ENCODE measurements around the gene DNAJC5. TPM values are rescaled to one million over a fixed set of nuclear protein-coding genes. Genes with fewer than 3 reads are reported as not detected.

DNAJC5 gene
- total and polyA plus RNA-seq, 4 donors = 16.2 to 38.1 (median 25.9) TPM

DNA sequence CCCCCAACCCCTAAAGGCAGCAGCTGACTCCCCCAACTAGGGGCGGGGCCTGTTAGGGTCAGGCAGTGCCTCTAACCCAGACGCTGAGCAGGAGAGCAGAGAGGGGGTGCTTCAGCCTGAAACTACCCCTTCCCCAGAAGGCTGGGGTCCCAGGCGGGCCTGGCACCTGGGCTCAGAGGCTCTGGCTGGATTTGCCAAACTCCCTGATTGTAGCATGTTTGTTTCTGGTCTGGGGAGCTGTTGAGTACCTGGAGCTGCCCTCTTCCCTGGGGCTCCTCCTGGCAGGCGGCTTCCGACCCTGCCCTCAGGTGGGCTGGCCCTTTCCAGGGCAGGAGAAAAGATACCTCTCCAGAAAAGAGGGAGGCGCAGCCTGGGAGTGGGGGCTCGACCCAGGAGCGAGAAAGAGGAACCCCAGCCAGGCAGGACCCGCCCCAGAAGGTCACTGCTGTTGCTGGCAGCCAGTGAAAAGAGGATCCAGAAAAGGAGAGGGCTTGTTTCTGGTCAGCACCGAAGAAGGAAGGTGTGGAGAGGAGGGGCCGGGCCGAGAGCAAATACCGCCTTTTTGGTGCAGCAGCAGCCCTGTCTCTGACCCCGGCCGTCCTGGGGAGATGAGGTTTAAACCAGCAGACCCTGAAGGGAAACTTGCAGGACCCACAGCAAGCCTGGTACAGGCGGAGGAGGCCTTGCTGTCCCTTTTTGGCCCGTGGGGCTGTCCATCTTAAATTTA lies 34.4 kb upstream of the DNAJC5 start:
- H3K9me3 ChIP-seq (ENCODE audit: control insufficient read depth, low read length) = no peaks in the 10 kb centered on the region
- H3K27ac ChIP-seq (ENCODE audit: low read depth in 1 of 2, low read length in 2 of 2) = no peak overlapping the region
- ATAC-seq (ENCODE audit: low FRiP score) (no peak), DNase-seq (peak in 1 of 2 donors; percentile 76)
- peaks cover 0 to 2% of the 10 kb centered on the region in 2 donors for H3K36me3 ChIP-seq (ENCODE audit: control insufficient read depth in 1 of 2, insufficient read depth in 2 of 2, low read length in 1 of 2)
- intact Hi-C loops (cut with DNase I) = loop anchor here (5.0 kb wide), 2 partner anchors 73 to 323 kb away; partner anchors contain the start of gene PTK6 (in 1 of the 2)
- WGBS, 2 donors = 73 to 80% methylated on average over 15 to 17 of the region's 17 CpGs
- H3K4me1 ChIP-seq (ENCODE audit: control insufficient read depth in 1 of 2, insufficient read depth in 2 of 2, low read length in 2 of 2) = no peaks in the 10 kb centered on the region
- H3K4me3 ChIP-seq (ENCODE audit: low read length in 2 of 2) = no peak overlapping the region
- H3K27me3 ChIP-seq (ENCODE audit: control insufficient read depth in 1 of 2, insufficient read depth in 2 of 2, low read length in 1 of 2) = no peaks in the 10 kb centered on the region

DNA sequence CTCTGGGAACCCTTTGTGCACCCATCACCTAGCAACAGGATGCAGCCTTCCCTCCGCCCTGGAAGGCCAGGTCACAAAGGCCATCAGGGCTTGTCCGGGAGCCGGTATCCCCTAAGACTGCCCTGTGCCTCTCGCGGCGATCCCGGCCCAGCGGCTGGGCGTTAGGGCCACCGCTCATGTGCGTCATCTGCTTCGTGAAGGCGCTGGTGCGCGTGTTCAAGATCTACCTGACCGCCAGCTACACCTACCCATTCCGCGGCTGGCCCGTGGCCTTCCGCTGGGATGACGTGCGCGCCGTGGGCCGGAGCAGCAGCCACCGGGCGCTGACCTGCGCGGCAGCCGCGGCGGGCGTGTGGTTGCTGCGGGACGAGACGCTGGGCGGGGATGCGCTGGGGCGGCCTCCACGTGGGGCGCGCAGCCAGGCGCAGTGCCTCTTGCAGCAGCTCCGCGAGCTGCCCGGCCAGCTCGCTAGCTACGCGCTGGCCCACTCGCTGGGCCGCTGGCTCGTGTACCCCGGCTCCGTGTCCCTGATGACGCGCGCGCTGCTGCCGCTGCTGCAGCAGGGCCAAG lies 33.5 kb upstream of the DNAJC5 start, which contains the start of gene ABHD16B:
Gene ABHD16B (plus strand): TSS at position 134 of the 570 bp plus-strand sequence. CDS start 43 bp downstream, at position 177.
- intact Hi-C loops (cut with DNase I) = loop anchor here (5.0 kb wide), 2 partner anchors 74 to 324 kb away; partner anchors contain the start of gene PTK6 (in 1 of the 2)

DNA sequence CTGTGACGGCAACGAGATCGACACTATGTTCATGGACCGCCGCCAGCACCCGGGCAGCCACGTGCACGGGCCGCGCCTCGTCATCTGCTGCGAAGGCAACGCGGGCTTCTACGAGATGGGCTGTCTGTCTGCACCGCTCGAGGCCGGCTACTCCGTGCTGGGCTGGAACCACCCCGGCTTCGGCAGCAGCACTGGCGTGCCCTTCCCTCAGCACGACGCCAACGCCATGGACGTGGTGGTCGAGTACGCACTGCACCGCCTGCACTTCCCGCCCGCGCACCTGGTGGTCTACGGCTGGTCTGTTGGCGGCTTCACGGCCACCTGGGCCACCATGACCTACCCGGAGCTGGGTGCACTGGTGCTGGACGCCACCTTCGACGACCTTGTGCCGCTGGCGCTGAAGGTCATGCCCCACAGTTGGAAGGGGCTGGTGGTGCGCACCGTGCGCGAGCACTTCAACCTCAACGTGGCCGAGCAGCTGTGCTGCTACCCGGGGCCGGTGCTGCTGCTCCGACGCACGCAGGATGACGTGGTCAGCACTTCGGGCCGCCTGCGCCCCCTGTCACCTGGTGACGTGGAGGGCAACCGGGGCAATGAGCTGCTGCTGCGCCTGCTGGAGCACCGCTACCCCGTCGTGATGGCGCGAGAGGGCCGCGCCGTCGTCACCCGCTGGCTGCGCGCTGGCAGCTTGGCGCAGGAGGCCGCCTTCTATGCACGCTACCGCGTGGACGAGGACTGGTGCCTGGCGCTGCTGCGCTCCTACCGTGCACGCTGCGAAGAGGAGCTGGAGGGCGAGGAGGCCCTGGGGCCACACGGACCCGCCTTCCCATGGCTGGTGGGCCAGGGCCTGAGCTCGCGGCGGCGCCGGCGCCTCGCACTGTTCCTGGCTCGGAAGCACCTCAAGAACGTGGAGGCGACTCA lies 32.7 kb upstream of the DNAJC5 start:
- peak in 1 of 2 donors; percentile 77 for DNase-seq
- H3K27ac ChIP-seq (ENCODE audit: low read depth in 1 of 2, low read length in 2 of 2) = no peak overlapping the region
- no peaks in the 10 kb centered on the region for H3K9me3 ChIP-seq (ENCODE audit: control insufficient read depth, low read length)
- H3K27me3 ChIP-seq (ENCODE audit: control insufficient read depth in 1 of 2, insufficient read depth in 2 of 2, low read length in 1 of 2) = no peaks in the 10 kb centered on the region
- H3K4me1 ChIP-seq (ENCODE audit: control insufficient read depth in 1 of 2, insufficient read depth in 2 of 2, low read length in 2 of 2) = no peaks in the 10 kb centered on the region
- no peak overlapping the region for H3K4me3 ChIP-seq (ENCODE audit: low read length in 2 of 2)
- 96% methylated on average over 90 to 95 of the region's 95 CpGs for WGBS, 2 donors
- ATAC-seq (ENCODE audit: low FRiP score) = no peak
- H3K36me3 ChIP-seq (ENCODE audit: control insufficient read depth in 1 of 2, insufficient read depth in 2 of 2, low read length in 1 of 2) = peaks cover 0 to 2% of the 10 kb centered on the region in 2 donors
- intact Hi-C loops (cut with DNase I) = loop anchor here (5.0 kb wide), 2 partner anchors 75 to 325 kb away; partner anchors contain the start of gene PTK6 (in 1 of the 2)

More for the DNA sequence above, 33.5 kb upstream of the DNAJC5 start, which contains the start of gene ABHD16B:
- H3K4me3 ChIP-seq (ENCODE audit: low read length in 2 of 2) = no peak within 1 kb of the TSS
- no peaks in the 10 kb centered on the region for H3K9me3 ChIP-seq (ENCODE audit: control insufficient read depth, low read length)
- ATAC-seq (ENCODE audit: low FRiP score) (no peak), DNase-seq (peak in 1 of 2 donors; percentile 76)
- WGBS, 2 donors = 96 to 97% methylated on average over 59 of the region's 59 CpGs
- no peak within 1 kb of the TSS for H3K27ac ChIP-seq (ENCODE audit: low read depth in 1 of 2, low read length in 2 of 2)
- no peaks in the 10 kb centered on the region for H3K27me3 ChIP-seq (ENCODE audit: control insufficient read depth in 1 of 2, insufficient read depth in 2 of 2, low read length in 1 of 2)
- H3K4me1 ChIP-seq (ENCODE audit: control insufficient read depth in 1 of 2, insufficient read depth in 2 of 2, low read length in 2 of 2) = no peaks in the 10 kb centered on the region
- H3K36me3 ChIP-seq (ENCODE audit: control insufficient read depth in 1 of 2, insufficient read depth in 2 of 2, low read length in 1 of 2) = peaks cover 0 to 2% of the 10 kb centered on the region in 2 donors

DNA sequence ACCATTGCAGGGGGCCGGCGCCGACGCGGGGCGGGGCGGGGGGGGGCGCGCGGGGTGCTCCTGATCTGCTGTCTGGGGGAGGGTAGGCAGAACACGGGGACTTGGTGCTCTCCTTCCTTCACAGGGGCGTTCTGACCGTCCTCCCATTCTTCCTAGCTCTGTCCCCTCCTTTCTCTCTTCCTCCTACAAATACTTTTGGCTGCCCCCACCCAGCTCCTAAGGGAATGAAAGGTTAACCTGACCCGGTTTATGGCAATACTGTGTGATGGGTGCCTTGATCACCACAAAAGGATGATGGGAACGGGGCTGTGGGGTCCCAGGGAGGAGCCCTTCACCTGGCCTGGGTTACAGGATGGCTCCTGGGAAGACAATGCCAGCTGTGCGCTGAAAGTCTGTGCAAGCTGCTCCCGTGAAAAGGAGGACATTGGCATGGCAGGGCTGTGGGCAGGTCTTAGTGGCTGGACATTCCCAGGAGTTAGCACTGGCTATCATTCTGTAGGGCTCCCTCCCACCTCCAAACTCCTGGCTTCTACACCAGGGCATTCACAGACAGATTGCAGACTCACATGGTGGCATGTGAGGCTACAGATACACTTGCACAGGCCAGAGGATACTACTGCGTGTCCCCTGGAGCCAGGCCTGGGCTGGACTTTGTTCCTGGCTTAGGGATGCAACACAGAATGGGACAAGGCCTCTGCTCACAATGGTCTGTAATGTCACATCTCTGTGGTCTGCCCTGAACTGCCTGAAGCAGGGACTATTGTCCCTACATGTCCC lies 31.7 kb upstream of the DNAJC5 start:
- H3K4me1 ChIP-seq (ENCODE audit: control insufficient read depth in 1 of 2, insufficient read depth in 2 of 2, low read length in 2 of 2) = no peaks in the 10 kb centered on the region
- DNase-seq (no peak), ATAC-seq (ENCODE audit: low FRiP score) (no peak)
- no peaks in the 10 kb centered on the region for H3K27me3 ChIP-seq (ENCODE audit: control insufficient read depth in 1 of 2, insufficient read depth in 2 of 2, low read length in 1 of 2)
- intact Hi-C loops (cut with DNase I) = loop anchor here (5.0 kb wide), 2 partner anchors 76 to 326 kb away; partner anchors contain the start of gene PTK6 (in 1 of the 2)
- no peak overlapping the region for H3K27ac ChIP-seq (ENCODE audit: low read depth in 1 of 2, low read length in 2 of 2)
- no peak overlapping the region for H3K4me3 ChIP-seq (ENCODE audit: low read length in 2 of 2)
- H3K9me3 ChIP-seq (ENCODE audit: control insufficient read depth, low read length) = no peaks in the 10 kb centered on the region
- WGBS, 2 donors = 84 to 86% methylated on average over 18 of the region's 18 CpGs
- H3K36me3 ChIP-seq (ENCODE audit: control insufficient read depth in 1 of 2, insufficient read depth in 2 of 2, low read length in 1 of 2) = peaks cover 0 to 2% of the 10 kb centered on the region in 2 donors

DNA sequence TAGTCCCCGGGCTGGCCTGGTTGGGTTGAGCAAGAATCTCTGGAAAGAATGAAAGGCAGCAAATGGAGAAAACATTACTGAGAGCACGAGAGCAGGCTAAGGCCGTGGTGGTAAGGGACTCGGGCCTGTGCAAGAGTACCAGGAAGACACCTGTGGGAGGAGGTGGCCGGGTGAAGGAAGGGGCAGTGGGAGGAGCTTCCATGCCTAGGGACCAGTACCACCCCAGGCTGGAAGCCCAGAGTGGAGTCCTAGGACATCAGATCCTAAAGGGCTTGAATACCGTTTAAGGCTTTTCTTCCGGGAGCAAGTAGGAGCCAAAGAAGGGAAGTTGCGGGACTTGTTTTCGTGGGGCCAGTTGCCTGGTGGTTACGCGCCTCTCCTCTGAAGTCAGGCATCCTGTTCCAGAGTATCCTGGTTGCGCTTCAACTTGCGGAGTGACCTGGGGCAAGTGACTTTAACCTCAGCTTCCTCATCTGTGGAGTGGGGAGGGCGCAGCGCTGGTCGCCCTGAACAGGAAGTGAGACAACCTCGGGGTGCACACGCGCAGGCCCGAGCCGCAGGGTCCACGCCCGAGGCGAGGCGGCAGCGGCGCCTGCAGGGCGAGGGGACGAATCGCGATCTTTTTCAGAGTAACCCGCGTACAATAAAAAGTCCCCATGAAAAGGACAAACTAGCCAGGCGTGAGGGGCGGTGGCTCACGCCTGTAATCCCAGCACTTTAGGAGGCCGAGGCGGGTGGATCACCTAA lies 31.0 kb upstream of the DNAJC5 start:
- intact Hi-C loops (cut with DNase I) = loop anchor here (2.0 to 5.0 kb wide), 3 partner anchors 77 to 327 kb away; partner anchors contain the start of gene PTK6 (in 1 of the 2)
- Histone ChIP-seq H3K9me3 (ENCODE audit: control insufficient read depth, low read length) (no peaks in the 10 kb centered on the region), H3K36me3 (ENCODE audit: control insufficient read depth in 1 of 2, insufficient read depth in 2 of 2, low read length in 1 of 2) (peaks cover 0 to 2% of the 10 kb centered on the region in 2 donors), H3K4me3 (ENCODE audit: low read length in 2 of 2) (peak overlapping the region in 1 of 2 donors; percentile 63), H3K27me3 (ENCODE audit: control insufficient read depth in 1 of 2, insufficient read depth in 2 of 2, low read length in 1 of 2) (no peaks in the 10 kb centered on the region), H3K27ac (ENCODE audit: low read depth in 1 of 2, low read length in 2 of 2) (peak overlapping the region in 1 of 2 donors; percentile 6), H3K4me1 (ENCODE audit: control insufficient read depth in 1 of 2, insufficient read depth in 2 of 2, low read length in 2 of 2) (no peaks in the 10 kb centered on the region)
- DNase-seq (peak; percentile 94), ATAC-seq (ENCODE audit: low FRiP score) (peak; percentile 91)
- WGBS, 2 donors = 5 to 6% methylated on average over 38 of the region's 38 CpGs

DNA sequence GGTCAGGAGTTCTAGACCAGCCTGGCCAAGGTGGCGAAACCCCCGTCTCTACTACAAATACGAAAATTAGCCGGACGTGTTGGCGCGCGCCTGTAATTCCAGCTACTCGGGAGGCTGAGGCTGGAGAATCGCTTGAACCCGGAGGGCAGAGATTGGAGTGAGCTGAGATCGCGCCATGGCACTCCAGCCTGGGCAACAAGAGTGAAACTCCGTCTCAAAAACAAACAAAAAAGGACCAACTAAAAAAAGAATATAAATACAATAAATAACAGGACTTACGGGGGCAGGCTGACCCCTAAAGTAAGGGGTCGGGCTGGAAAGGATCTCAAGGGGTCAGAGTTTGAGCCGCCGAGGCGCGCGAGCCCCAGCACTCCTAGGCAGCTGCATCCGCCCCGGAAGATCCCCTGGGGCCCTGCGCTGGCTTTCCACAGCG lies 30.4 kb upstream of the DNAJC5 start:
- Histone ChIP-seq H3K4me1 (ENCODE audit: control insufficient read depth in 1 of 2, insufficient read depth in 2 of 2, low read length in 2 of 2) (no peaks in the 10 kb centered on the region), H3K27me3 (ENCODE audit: control insufficient read depth in 1 of 2, insufficient read depth in 2 of 2, low read length in 1 of 2) (no peaks in the 10 kb centered on the region), H3K4me3 (ENCODE audit: low read length in 2 of 2) (peak overlapping the region; percentile 22 to 63), H3K9me3 (ENCODE audit: control insufficient read depth, low read length) (no peaks in the 10 kb centered on the region), H3K36me3 (ENCODE audit: control insufficient read depth in 1 of 2, insufficient read depth in 2 of 2, low read length in 1 of 2) (peaks cover 0 to 6% of the 10 kb centered on the region in 2 donors), H3K27ac (ENCODE audit: low read depth in 1 of 2, low read length in 2 of 2) (no peak overlapping the region)
- ATAC-seq (ENCODE audit: low FRiP score) (no peak), DNase-seq (no peak)
- 0% methylated on average over 25 of the region's 25 CpGs for WGBS, 2 donors
- intact Hi-C loops (cut with DNase I) = loop anchor here (2.0 to 5.0 kb wide), 3 partner anchors 77 to 327 kb away; partner anchors contain the start of gene PTK6 (in 1 of the 2)

DNA sequence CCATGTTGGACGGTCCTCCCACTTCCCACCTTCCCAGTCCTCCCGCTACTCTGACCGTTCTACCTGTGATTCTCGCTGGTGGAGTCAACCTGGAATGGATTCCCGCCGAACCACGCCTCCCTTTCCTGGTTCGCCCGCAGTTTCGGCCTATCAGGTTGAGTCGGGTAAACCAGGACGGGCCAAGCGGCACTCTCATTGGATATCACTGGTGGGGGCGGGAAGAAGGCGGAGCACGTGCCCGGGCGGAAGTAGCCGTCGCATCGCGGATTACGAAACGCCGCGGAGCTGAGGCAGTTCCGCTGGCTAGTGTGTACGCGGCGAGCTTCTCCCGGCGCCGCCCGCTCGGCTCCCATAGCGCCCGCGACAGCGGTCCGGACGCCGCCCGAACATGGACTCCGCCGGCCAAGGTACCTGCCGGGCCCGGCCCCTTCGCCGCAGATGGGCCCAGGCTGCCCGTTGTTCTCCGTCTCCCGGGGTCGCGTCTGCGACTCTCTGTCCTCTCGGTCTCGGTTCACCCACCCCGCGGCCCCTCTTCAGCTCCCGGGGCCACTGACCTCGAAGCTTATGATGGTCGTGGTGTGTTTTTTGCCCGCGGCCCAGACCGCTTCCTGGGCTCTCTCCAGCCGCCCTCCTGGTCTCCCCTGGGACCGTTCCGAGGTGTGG lies 29.8 kb upstream of the DNAJC5 start, which contains the start of gene TPD52L2:
Gene TPD52L2 (plus strand): TSS at position 293 of the 663 bp plus-strand sequence. CDS start 96 bp downstream, at position 389.
- 0% methylated on average over 68 of the region's 68 CpGs for WGBS, 2 donors
- ATAC-seq (ENCODE audit: low FRiP score) (peak; percentile 95), DNase-seq (peak; percentile 99)
- Histone ChIP-seq H3K9me3 (ENCODE audit: control insufficient read depth, low read length) (no peaks in the 10 kb centered on the region), H3K4me3 (ENCODE audit: low read length in 2 of 2) (peak within 1 kb of the TSS; percentile 22 to 63), H3K36me3 (ENCODE audit: control insufficient read depth in 1 of 2, insufficient read depth in 2 of 2, low read length in 1 of 2) (peaks cover 0 to 6% of the 10 kb centered on the region in 2 donors), H3K27me3 (ENCODE audit: control insufficient read depth in 1 of 2, insufficient read depth in 2 of 2, low read length in 1 of 2) (no peaks in the 10 kb centered on the region), H3K27ac (ENCODE audit: low read depth in 1 of 2, low read length in 2 of 2) (peak within 1 kb of the TSS; percentile 11 to 53), H3K4me1 (ENCODE audit: control insufficient read depth in 1 of 2, insufficient read depth in 2 of 2, low read length in 2 of 2) (no peaks in the 10 kb centered on the region)
- intact Hi-C loops (cut with DNase I) = loop anchor here (2.0 to 5.0 kb wide), 4 partner anchors 33 to 328 kb away; partner anchors contain the start of genes PTK6 (in 1 of the 2) and ZBTB46 (in 1 of the 2)

Data from aorta (tissue), 5 donors.